PFSK-1 (cell line): ENCODE data around the gene TTBK2.

ENCODE experiments used
- FOXP2 ChIP-seq: optimal IDR thresholded peaks from 2 replicates; pipeline ENCODE3; 2011; ENCODE audit warnings: borderline replicate concordance, control low read depth, inconsistent platforms; ENCODE audit not compliant: insufficient read depth; ENCODE audit errors: extremely low read length, extremely low read depth
- POLR2AphosphoS5 ChIP-seq: IDR thresholded peaks from 2 replicates; pipeline ENCODE4 v1.6.1; 2012; ENCODE audit warnings: low read depth, mild to moderate bottlenecking, control low read depth, low read length, moderate library complexity
- SIN3A ChIP-seq: IDR thresholded peaks from 2 replicates; pipeline ENCODE4 v1.6.1; 2012; ENCODE audit warnings: mild to moderate bottlenecking, low read length, moderate library complexity, borderline replicate concordance; ENCODE audit not compliant: insufficient read depth
- TAF1 ChIP-seq: IDR thresholded peaks from 2 replicates; pipeline ENCODE4 v1.6.1; 2012; ENCODE audit warnings: low read length, control low read depth, borderline replicate concordance; ENCODE audit not compliant: insufficient read depth
- TF ChIP-seq, protein P1 (sequence below), 2 experiments: IDR thresholded peaks; 2 replicates each; pipeline versions ENCODE4 v1.6.1 to v1.8.0; 2011 to 2012; ENCODE audit warnings: low read depth in 2 of 2, low read length in 2 of 2, control low read depth in 1 of 2, inconsistent platforms in 1 of 2, mild to moderate bottlenecking in 1 of 2, moderate library complexity in 1 of 2; ENCODE audit not compliant: insufficient read depth in 1 of 2

DNA sequence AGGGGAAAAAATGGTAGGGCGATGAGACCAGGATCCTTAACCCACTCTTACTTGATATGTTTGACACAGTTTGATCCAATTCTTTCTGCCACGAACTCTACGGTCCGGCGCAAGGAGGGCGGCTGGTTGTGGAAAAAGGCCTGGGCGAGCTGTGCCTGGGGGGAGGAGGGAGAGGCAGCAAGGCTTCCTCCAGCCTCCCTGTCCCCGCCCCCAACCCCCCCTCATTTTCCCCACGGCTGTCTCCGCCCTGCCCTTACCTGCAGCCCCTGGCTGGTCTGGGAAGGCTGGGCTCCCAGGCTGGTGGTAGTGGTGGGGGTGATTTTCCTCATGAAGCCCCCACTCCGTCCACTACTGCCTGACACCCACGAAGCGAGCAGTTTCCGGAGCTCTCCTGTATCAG lies 191.6 kb downstream of the TTBK2 start:
- TF ChIP-seq POLR2AphosphoS5 = no peak
- no peak for TF ChIP-seq SIN3A
- TF ChIP-seq TAF1 = no peak
- TF ChIP-seq, protein P1, sequence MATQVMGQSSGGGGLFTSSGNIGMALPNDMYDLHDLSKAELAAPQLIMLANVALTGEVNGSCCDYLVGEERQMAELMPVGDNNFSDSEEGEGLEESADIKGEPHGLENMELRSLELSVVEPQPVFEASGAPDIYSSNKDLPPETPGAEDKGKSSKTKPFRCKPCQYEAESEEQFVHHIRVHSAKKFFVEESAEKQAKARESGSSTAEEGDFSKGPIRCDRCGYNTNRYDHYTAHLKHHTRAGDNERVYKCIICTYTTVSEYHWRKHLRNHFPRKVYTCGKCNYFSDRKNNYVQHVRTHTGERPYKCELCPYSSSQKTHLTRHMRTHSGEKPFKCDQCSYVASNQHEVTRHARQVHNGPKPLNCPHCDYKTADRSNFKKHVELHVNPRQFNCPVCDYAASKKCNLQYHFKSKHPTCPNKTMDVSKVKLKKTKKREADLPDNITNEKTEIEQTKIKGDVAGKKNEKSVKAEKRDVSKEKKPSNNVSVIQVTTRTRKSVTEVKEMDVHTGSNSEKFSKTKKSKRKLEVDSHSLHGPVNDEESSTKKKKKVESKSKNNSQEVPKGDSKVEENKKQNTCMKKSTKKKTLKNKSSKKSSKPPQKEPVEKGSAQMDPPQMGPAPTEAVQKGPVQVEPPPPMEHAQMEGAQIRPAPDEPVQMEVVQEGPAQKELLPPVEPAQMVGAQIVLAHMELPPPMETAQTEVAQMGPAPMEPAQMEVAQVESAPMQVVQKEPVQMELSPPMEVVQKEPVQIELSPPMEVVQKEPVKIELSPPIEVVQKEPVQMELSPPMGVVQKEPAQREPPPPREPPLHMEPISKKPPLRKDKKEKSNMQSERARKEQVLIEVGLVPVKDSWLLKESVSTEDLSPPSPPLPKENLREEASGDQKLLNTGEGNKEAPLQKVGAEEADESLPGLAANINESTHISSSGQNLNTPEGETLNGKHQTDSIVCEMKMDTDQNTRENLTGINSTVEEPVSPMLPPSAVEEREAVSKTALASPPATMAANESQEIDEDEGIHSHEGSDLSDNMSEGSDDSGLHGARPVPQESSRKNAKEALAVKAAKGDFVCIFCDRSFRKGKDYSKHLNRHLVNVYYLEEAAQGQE (IDR thresholded peaks at IDR 0.05; ENCODE audit: insufficient read depth in 1 of 2, low read depth in 2 of 2, low read length in 2 of 2) = no peak
- TF ChIP-seq FOXP2 = no peak
